HCT116 (cell line): ENCODE results near the gene PREX1. TPM values are rescaled to one million over a fixed set of nuclear protein-coding genes. Genes with fewer than 3 reads are reported as not detected.

ENCODE experiments used
- ATAC-seq: fragments of 200-7000 bp; cut with Tn5 transposase; 2 replicates; pipeline ENCODE4 v1.9.1; 2020; ENCODE audit warnings: mild to moderate bottlenecking, moderate library complexity
- BruUV-seq: library from RNA; stranded (reverse); fragments of 400-500 nt; replicated peaks from 2 replicates; lab custom pipeline; 2021; lab: Mats Ljungman, UMichigan
- CTCF ChIA-PET: fragments of 300-600 bp; sonication (Branson Sonifier 250); formaldehyde crosslinking; loops from one replicate; lab custom pipeline; 2021; ENCODE audit warnings: antibody characterized with exemption; lab: Charles Lee
- POLR2A ChIA-PET: fragments of 300-600, 350-600 bp; sonication (Branson Sonifier 250); formaldehyde crosslinking; loops from one replicate; lab custom pipeline; 2021; ENCODE audit warnings: antibody characterized with exemption; lab: Charles Lee
- RAD21 ChIA-PET, 2 experiments: fragments of 300-600 bp; sonication (Branson Sonifier 250); formaldehyde crosslinking; loops; one replicate each; lab custom pipeline; 2023; ENCODE audit warnings: low total read pairs in 2 of 2; ENCODE audit not compliant: uncharacterized antibody in 2 of 2, unreplicated experiment in 2 of 2, low non-redundant PET in 1 of 2; lab: Charles Lee
- DNase-seq: peaks from one replicate; pipeline ENCODE4 v3.0.0-alpha.2; 2010; ENCODE audit warnings: low read depth, low spot score
- H2AFZ ChIP-seq: fragments of 200-600 bp; shearing (Covaris generic), sonication (generic); 2 replicates; pipeline ENCODE4 v1.6.1; 2017; ENCODE audit warnings: low read depth, mixed run types, mixed read lengths, antibody characterized with exemption, low read length; ENCODE audit not compliant: poor library complexity, severe bottlenecking
- H3K27ac ChIP-seq: 2 replicates; pipeline ENCODE4 v1.5.1; 2012; ENCODE audit warnings: low read depth, low read length
- H3K27me3 ChIP-seq: fragments of 200-600 bp; sonication (generic); 2 replicates; pipeline ENCODE4 v1.6.1; 2016; ENCODE audit warnings: mixed run types, low read length, mixed read lengths; ENCODE audit not compliant: insufficient read depth
- H3K36me3 ChIP-seq, 2 experiments: fragments of 200-500 bp in 1 of 2; fragments of 200-600 bp in 1 of 2; sonication (Bioruptor generic) in 1 of 2; sonication (generic) in 1 of 2; 2 replicates each; pipeline versions ENCODE4 v1.5.1 to v1.6.1; 2014 to 2016; ENCODE audit warnings: low read length in 2 of 2, inconsistent platforms in 1 of 2, mixed read lengths in 1 of 2, mixed run types in 1 of 2; ENCODE audit not compliant: insufficient read depth in 2 of 2, control insufficient read depth in 1 of 2
- H3K4me1 ChIP-seq, 2 experiments: fragments of 200-600 bp in 1 of 2; sonication (generic) in 1 of 2; 2 replicates each; pipeline versions ENCODE4 v1.5.1 to v1.6.1; 2012 to 2017; ENCODE audit warnings: low read length in 2 of 2, inconsistent platforms in 1 of 2, mild to moderate bottlenecking in 1 of 2, mixed read lengths in 1 of 2, mixed run types in 1 of 2, moderate library complexity in 1 of 2; ENCODE audit not compliant: insufficient read depth in 2 of 2, control insufficient read depth in 1 of 2
- H3K4me2 ChIP-seq: fragments of 200-600 bp; sonication (generic); 2 replicates; pipeline ENCODE4 v1.6.1; 2017; ENCODE audit warnings: mixed run types, low read length, mixed read lengths
- H3K4me3 ChIP-seq, 2 experiments: fragments of 200-600 bp in 1 of 2; sonication (generic) in 1 of 2; replicated peaks in 1 of 2; 2 replicates each; pipeline ENCODE4 v1.5.1; 2011 to 2016; ENCODE audit warnings: low read length in 2 of 2, control low read depth in 1 of 2, low read depth in 1 of 2, mild to moderate bottlenecking in 1 of 2, mixed read lengths in 1 of 2, mixed run types in 1 of 2
- H3K79me2 ChIP-seq: fragments of 200-600 bp; sonication (generic); 2 replicates; pipeline ENCODE4 v1.6.1; 2017; ENCODE audit warnings: mild to moderate bottlenecking, mixed run types, low read length, moderate library complexity, mixed read lengths; ENCODE audit not compliant: insufficient read depth
- H3K9ac ChIP-seq: fragments of 200-600 bp; sonication (generic); 2 replicates; pipeline ENCODE4 v1.6.1; 2016; ENCODE audit warnings: low read length, mixed read lengths
- H3K9me2 ChIP-seq: fragments of 200-600 bp; sonication (generic), shearing (Covaris generic); 2 replicates; pipeline ENCODE4 v1.6.1; 2017; ENCODE audit warnings: mixed run types, mild to moderate bottlenecking, moderate library complexity; ENCODE audit not compliant: insufficient read depth
- H3K9me3 ChIP-seq, 2 experiments: fragments of 200-500 bp in 1 of 2; fragments of 200-600 bp in 1 of 2; sonication (Bioruptor generic) in 1 of 2; sonication (generic) in 1 of 2; 2 replicates each; pipeline ENCODE4 v1.6.1; 2014 to 2017; ENCODE audit warnings: low read length in 2 of 2, mixed read lengths in 2 of 2, inconsistent platforms in 1 of 2, low read depth in 1 of 2, mild to moderate bottlenecking in 1 of 2, mixed run types in 1 of 2, moderate library complexity in 1 of 2; ENCODE audit not compliant: control insufficient read depth in 1 of 2, insufficient read depth in 1 of 2
- H4K20me1 ChIP-seq: fragments of 200-600 bp; sonication (generic), shearing (Covaris generic); 2 replicates; pipeline ENCODE4 v1.6.1; 2017; ENCODE audit warnings: mixed run types, mild to moderate bottlenecking, moderate library complexity; ENCODE audit not compliant: insufficient read depth
- CBX3 ChIP-seq: IDR thresholded peaks from 2 replicates; pipeline ENCODE4 v1.6.1; 2012; ENCODE audit warnings: low read depth
- CEBPB ChIP-seq: IDR thresholded peaks from 2 replicates; pipeline ENCODE4 v1.6.1; 2012; ENCODE audit warnings: low read depth
- CTCF ChIP-seq, 3 experiments: fragments of 200-600 bp in 1 of 3; sonication (generic) in 1 of 3; IDR thresholded peaks in 2 of 3; conservative IDR thresholded peaks in 1 of 3; 2 replicates each; pipeline ENCODE4 v1.5.1; 2012 to 2017; ENCODE audit warnings: low read depth in 2 of 3, low read length in 2 of 3, antibody characterized with exemption in 1 of 3, borderline replicate concordance in 1 of 3, control low read depth in 1 of 3, mild to moderate bottlenecking in 1 of 3, mixed read lengths in 1 of 3, mixed run types in 1 of 3, moderate library complexity in 1 of 3; ENCODE audit not compliant: insufficient read depth in 1 of 3
- EGR1 ChIP-seq: IDR thresholded peaks from 2 replicates; pipeline ENCODE4 v1.6.1; 2012; ENCODE audit warnings: low read depth
- ELF1 ChIP-seq: IDR thresholded peaks from 2 replicates; pipeline ENCODE4 v1.6.1; 2012; ENCODE audit warnings: low read depth, borderline replicate concordance
- EZH2 ChIP-seq: fragments of 200-600 bp; sonication (generic); IDR thresholded peaks from 2 replicates; pipeline ENCODE4 v1.6.1; 2017; ENCODE audit warnings: antibody characterized with exemption, mixed run types
- EZH2phosphoT487 ChIP-seq: fragments of 200-600 bp; IDR thresholded peaks from 2 replicates; pipeline ENCODE4 v1.6.1; 2018; ENCODE audit warnings: antibody characterized with exemption, borderline replicate concordance
- FOSL1 ChIP-seq: IDR thresholded peaks from 2 replicates; pipeline ENCODE4 v1.6.1; 2012; ENCODE audit warnings: low read depth
- JUND ChIP-seq: IDR thresholded peaks from 2 replicates; pipeline ENCODE4 v1.6.1; 2012
- POLR2A ChIP-seq: IDR thresholded peaks from 2 replicates; pipeline ENCODE4 v1.7.0; 2011; ENCODE audit warnings: borderline replicate concordance; ENCODE audit not compliant: insufficient read depth, insufficient read length; ENCODE audit errors: extremely low read depth
- POLR2AphosphoS5 ChIP-seq: IDR thresholded peaks from 2 replicates; pipeline ENCODE4 v1.6.1; 2011; ENCODE audit warnings: mild to moderate bottlenecking, low read depth, low read length, moderate library complexity
- SP1 ChIP-seq: IDR thresholded peaks from 2 replicates; pipeline ENCODE4 v1.6.1; 2012; ENCODE audit warnings: low read depth
- SRF ChIP-seq: IDR thresholded peaks from 2 replicates; pipeline ENCODE4 v1.6.1; 2012; ENCODE audit warnings: low read depth
- TCF7L2 ChIP-seq: IDR thresholded peaks from 2 replicates; pipeline ENCODE4 v1.7.0; 2011; ENCODE audit warnings: borderline replicate concordance, inconsistent platforms; ENCODE audit not compliant: insufficient read depth, insufficient read length; ENCODE audit errors: extremely low read depth
- ZFX ChIP-seq: fragments of 450-650 bp; IDR thresholded peaks from 2 replicates; pipeline ENCODE4 v1.6.1; 2017
- ZNF274 ChIP-seq: fragments of 200-500 bp; sonication (Bioruptor generic); IDR thresholded peaks from 2 replicates; pipeline ENCODE4 v1.6.1; 2014; ENCODE audit warnings: mild to moderate bottlenecking, low read depth, low read length, inconsistent platforms
- intact Hi-C: fragments of 100-400 bp; cut with micrococcal nuclease; formaldehyde crosslinking; loops from 2 replicates; pipeline ENCODE4 v1.10.0; 2022
- total RNA-seq: library from RNA; stranded (reverse); gene quantifications from one replicate; pipeline ENCODE4 v1.2.1, GENCODE V29; 2021; ENCODE audit not compliant: unreplicated experiment
- TF ChIP-seq, protein P1 (sequence below): IDR thresholded peaks from 2 replicates; pipeline ENCODE4 v1.6.1; 2012
- TF ChIP-seq, protein P2 (sequence below): IDR thresholded peaks from 2 replicates; pipeline ENCODE4 v1.6.1; 2011; ENCODE audit warnings: mild to moderate bottlenecking, low read length, moderate library complexity; ENCODE audit not compliant: insufficient replicate concordance; ENCODE audit errors: extremely low read depth
- TF ChIP-seq, protein P3 (sequence below): IDR thresholded peaks from 2 replicates; pipeline ENCODE4 v1.6.1; 2012; ENCODE audit warnings: low read depth
- TF ChIP-seq, protein P4 (sequence below): IDR thresholded peaks from 2 replicates; pipeline ENCODE4 v1.6.1; 2012

PREX1 gene
- total RNA-seq, 1 experiment from 2014 or later = 6.1 TPM

DNA sequence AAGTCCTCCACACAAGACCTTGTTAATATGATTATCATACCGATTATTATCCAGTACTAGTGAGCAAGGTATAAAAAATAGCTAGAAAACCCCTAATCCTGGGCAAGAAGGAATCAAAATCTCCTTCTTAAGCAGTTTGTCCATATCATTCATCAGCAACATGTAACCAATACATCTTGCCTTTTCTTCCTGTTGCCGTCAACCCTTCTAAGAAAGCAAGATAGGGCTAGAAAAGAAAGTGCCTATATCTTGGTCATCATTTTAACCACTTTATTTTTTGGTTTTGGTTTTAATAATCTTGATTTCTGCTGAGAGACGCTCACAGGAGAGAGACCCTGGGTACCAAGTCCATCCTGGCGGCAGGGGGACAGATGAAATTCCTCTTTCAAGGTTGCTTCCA lies 27.2 kb upstream of the PREX1 start:
- Histone ChIP-seq H3K9me2 (no peaks in the 10 kb centered on the region), H2AFZ (no peak overlapping the region), H3K4me2 (no peak overlapping the region), H3K9me3 (no peaks in the 10 kb centered on the region), H3K4me3 (no peak overlapping the region), H3K9ac (no peak overlapping the region), H3K4me1 (peaks cover 3 to 5% of the 10 kb centered on the region in 2 experiments; a peak in 3 of 4 replicates), H3K79me2 (no peaks in the 10 kb centered on the region), H3K27me3 (no peaks in the 10 kb centered on the region), H4K20me1 (no peaks in the 10 kb centered on the region), H3K27ac (no peak overlapping the region), H3K36me3 (no peaks in the 10 kb centered on the region)
- POLR2A ChIA-PET = no interaction called here
- ATAC-seq (no peak), DNase-seq (no peak)
- no TSS peak for BruUV-seq
- TF ChIP-seq POLR2AphosphoS5 = no peak
- TF ChIP-seq ELF1 = no peak
- no peak for TF ChIP-seq CTCF (IDR thresholded peaks at IDR 0.05 in 2 of 3, conservative IDR thresholded peaks at IDR 0.05 in 1 of 3; ENCODE audit: borderline replicate concordance in 1 of 3, insufficient read depth in 1 of 3, low read depth in 2 of 3, low read length in 2 of 3)
- TF ChIP-seq EGR1 = no peak
- TF ChIP-seq EZH2 = no peak
- TF ChIP-seq POLR2A = no peak
- TF ChIP-seq, protein P1, sequence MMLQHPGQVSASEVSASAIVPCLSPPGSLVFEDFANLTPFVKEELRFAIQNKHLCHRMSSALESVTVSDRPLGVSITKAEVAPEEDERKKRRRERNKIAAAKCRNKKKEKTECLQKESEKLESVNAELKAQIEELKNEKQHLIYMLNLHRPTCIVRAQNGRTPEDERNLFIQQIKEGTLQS = no peak
- TF ChIP-seq, protein P2, sequence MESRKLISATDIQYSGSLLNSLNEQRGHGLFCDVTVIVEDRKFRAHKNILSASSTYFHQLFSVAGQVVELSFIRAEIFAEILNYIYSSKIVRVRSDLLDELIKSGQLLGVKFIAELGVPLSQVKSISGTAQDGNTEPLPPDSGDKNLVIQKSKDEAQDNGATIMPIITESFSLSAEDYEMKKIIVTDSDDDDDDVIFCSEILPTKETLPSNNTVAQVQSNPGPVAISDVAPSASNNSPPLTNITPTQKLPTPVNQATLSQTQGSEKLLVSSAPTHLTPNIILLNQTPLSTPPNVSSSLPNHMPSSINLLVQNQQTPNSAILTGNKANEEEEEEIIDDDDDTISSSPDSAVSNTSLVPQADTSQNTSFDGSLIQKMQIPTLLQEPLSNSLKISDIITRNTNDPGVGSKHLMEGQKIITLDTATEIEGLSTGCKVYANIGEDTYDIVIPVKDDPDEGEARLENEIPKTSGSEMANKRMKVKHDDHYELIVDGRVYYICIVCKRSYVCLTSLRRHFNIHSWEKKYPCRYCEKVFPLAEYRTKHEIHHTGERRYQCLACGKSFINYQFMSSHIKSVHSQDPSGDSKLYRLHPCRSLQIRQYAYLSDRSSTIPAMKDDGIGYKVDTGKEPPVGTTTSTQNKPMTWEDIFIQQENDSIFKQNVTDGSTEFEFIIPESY = no peak
- no peak for TF ChIP-seq CBX3
- no peak for TF ChIP-seq CEBPB
- no peak for TF ChIP-seq TCF7L2
- TF ChIP-seq ZFX = no peak
- no peak for TF ChIP-seq SRF
- no peak for TF ChIP-seq JUND
- no peak for TF ChIP-seq FOSL1
- no peak for TF ChIP-seq EZH2phosphoT487
- TF ChIP-seq, protein P3, sequence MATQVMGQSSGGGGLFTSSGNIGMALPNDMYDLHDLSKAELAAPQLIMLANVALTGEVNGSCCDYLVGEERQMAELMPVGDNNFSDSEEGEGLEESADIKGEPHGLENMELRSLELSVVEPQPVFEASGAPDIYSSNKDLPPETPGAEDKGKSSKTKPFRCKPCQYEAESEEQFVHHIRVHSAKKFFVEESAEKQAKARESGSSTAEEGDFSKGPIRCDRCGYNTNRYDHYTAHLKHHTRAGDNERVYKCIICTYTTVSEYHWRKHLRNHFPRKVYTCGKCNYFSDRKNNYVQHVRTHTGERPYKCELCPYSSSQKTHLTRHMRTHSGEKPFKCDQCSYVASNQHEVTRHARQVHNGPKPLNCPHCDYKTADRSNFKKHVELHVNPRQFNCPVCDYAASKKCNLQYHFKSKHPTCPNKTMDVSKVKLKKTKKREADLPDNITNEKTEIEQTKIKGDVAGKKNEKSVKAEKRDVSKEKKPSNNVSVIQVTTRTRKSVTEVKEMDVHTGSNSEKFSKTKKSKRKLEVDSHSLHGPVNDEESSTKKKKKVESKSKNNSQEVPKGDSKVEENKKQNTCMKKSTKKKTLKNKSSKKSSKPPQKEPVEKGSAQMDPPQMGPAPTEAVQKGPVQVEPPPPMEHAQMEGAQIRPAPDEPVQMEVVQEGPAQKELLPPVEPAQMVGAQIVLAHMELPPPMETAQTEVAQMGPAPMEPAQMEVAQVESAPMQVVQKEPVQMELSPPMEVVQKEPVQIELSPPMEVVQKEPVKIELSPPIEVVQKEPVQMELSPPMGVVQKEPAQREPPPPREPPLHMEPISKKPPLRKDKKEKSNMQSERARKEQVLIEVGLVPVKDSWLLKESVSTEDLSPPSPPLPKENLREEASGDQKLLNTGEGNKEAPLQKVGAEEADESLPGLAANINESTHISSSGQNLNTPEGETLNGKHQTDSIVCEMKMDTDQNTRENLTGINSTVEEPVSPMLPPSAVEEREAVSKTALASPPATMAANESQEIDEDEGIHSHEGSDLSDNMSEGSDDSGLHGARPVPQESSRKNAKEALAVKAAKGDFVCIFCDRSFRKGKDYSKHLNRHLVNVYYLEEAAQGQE = no peak
- TF ChIP-seq SP1 = no peak
- TF ChIP-seq ZNF274 = no peak
- TF ChIP-seq, protein P4, sequence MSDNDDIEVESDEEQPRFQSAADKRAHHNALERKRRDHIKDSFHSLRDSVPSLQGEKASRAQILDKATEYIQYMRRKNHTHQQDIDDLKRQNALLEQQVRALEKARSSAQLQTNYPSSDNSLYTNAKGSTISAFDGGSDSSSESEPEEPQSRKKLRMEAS = no peak
- CTCF ChIA-PET = no interaction called here
- intact Hi-C loops = no loop called here
- RAD21 ChIA-PET = no interaction called here
